DOHH2 (cell line): ENCODE data around the gene HLF.

ENCODE experiments used
- H3F3A ChIP-seq: fragments of 200-600 bp; sonication (generic), shearing (Covaris generic); 2 replicates; pipeline ENCODE4 v1.6.0; 2016; ENCODE audit warnings: antibody characterized with exemption, mild to moderate bottlenecking; ENCODE audit not compliant: control insufficient read depth, insufficient read depth
- H3K27ac ChIP-seq: fragments of 200-600 bp; sonication (generic); 2 replicates; pipeline ENCODE4 v1.5.1; 2014; ENCODE audit warnings: low read depth, mild to moderate bottlenecking, low read length, moderate library complexity
- H3K27me3 ChIP-seq: fragments of 200-600 bp; sonication (generic); 2 replicates; pipeline ENCODE4 v1.6.1; 2014; ENCODE audit warnings: mild to moderate bottlenecking, low read length, mixed read lengths; ENCODE audit not compliant: control insufficient read depth
- H3K36me3 ChIP-seq: fragments of 200-600 bp; sonication (generic); 2 replicates; pipeline ENCODE4 v1.6.1; 2014; ENCODE audit warnings: mild to moderate bottlenecking, low read length, moderate library complexity, mixed read lengths; ENCODE audit not compliant: control insufficient read depth
- H3K4me1 ChIP-seq: fragments of 200-600 bp; sonication (generic); 2 replicates; pipeline ENCODE4 v1.6.1; 2014; ENCODE audit warnings: mild to moderate bottlenecking, low read length, mixed read lengths; ENCODE audit not compliant: control insufficient read depth
- H3K4me2 ChIP-seq: fragments of 200-600 bp; sonication (generic); 2 replicates; pipeline ENCODE4 v1.6.0; 2014; ENCODE audit warnings: mild to moderate bottlenecking, low read length, moderate library complexity
- H3K4me3 ChIP-seq: fragments of 200-600 bp; sonication (generic); 2 replicates; pipeline ENCODE4 v1.5.1; 2014; ENCODE audit warnings: mild to moderate bottlenecking, low read length, mixed read lengths
- H3K79me2 ChIP-seq: fragments of 200-600 bp; sonication (generic); 2 replicates; pipeline ENCODE4 v1.6.1; 2014; ENCODE audit warnings: mild to moderate bottlenecking, low read length, mixed read lengths; ENCODE audit not compliant: control insufficient read depth
- H3K9me2 ChIP-seq: fragments of 200-600 bp; sonication (generic); replicated peaks from 2 replicates; pipeline ENCODE4 v1.6.1; 2014; ENCODE audit warnings: mild to moderate bottlenecking, low read length, mixed read lengths; ENCODE audit not compliant: control insufficient read depth
- H3K9me3 ChIP-seq: fragments of 200-600 bp; sonication (generic); 2 replicates; pipeline ENCODE4 v1.6.1; 2014; ENCODE audit warnings: antibody characterized with exemption, low read length, mixed read lengths; ENCODE audit not compliant: control insufficient read depth, insufficient read depth
- H4K20me1 ChIP-seq: fragments of 200-600 bp; sonication (generic); 2 replicates; pipeline ENCODE4 v1.6.0; 2014; ENCODE audit warnings: low read depth, mild to moderate bottlenecking, antibody characterized with exemption, low read length, moderate library complexity; ENCODE audit not compliant: control insufficient read depth, insufficient read depth
- CTCF ChIP-seq: fragments of 200-600 bp; sonication (generic); IDR thresholded peaks from one replicate; pipeline ENCODE4 v1.5.1; 2014; ENCODE audit warnings: antibody characterized with exemption, mild to moderate bottlenecking, low read depth, low read length; ENCODE audit not compliant: poor library complexity, severe bottlenecking
- EZH2phosphoT487 ChIP-seq: fragments of 200-600 bp; sonication (generic); IDR thresholded peaks from 2 replicates; pipeline ENCODE4 v1.6.1; 2017; ENCODE audit warnings: borderline replicate concordance, mild to moderate bottlenecking, antibody characterized with exemption, low read length, moderate library complexity, mixed read lengths

The HLF gene

DNA sequence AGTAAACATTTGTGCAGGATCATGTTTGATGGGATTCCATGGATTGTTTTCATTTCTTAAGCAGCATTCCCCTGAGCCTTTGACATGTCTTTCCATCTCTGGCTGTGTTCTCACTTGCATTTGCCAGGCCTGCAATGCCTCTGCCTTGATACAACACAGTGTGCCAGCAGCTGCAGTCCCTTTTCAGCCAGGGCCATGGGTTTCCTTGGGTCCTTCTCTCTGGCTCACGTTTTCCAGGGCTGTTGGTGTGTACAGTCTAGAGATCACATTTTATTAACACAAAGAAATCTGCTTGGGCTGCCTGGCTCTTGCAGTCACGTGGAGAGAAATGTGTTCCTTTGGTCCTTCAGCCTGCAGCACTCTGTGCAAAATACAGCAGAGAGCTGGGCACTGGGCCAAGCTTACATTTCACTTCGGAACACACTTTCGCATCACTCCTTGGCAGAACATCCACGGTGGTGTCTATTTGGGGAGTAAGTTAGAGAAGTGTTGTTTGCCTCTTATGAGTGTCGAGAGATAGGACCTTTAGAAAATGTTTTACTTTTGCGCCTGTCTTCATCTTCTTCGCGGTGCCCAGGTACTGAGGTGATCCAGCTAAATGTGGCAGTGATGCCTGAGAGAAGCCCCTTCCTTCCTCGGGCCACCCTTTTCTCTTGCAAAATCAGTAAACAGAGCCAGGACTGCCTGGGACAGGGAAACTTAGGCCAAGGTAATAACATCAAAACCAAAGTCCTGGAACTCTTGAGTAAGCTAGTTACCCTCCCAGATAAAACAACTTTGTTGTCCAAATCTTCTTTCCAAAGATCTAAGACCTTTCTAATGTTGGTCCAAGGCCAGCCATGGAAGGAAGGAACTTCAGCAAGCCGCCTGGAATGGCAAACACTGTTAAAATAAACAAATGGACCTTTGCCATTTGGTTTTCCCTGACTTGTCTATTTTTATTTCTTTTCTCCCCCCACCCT, 20.9 kb downstream of the HLF start:
- Histone ChIP-seq H3K4me3 (no peak overlapping the region), H3K4me1 (no peaks in the 10 kb centered on the region), H3K27ac (no peak overlapping the region), H3F3A (no peaks in the 10 kb centered on the region), H3K4me2 (no peak overlapping the region), H4K20me1 (no peaks in the 10 kb centered on the region), H3K27me3 (no peaks in the 10 kb centered on the region; the same call in 1 of the 2 replicates), H3K36me3 (no peaks in the 10 kb centered on the region), H3K79me2 (no peaks in the 10 kb centered on the region), H3K9me3 (no peaks in the 10 kb centered on the region), H3K9me2 (no peaks in the 10 kb centered on the region)
- TF ChIP-seq CTCF (no peak), EZH2phosphoT487 (no peak)

DNA sequence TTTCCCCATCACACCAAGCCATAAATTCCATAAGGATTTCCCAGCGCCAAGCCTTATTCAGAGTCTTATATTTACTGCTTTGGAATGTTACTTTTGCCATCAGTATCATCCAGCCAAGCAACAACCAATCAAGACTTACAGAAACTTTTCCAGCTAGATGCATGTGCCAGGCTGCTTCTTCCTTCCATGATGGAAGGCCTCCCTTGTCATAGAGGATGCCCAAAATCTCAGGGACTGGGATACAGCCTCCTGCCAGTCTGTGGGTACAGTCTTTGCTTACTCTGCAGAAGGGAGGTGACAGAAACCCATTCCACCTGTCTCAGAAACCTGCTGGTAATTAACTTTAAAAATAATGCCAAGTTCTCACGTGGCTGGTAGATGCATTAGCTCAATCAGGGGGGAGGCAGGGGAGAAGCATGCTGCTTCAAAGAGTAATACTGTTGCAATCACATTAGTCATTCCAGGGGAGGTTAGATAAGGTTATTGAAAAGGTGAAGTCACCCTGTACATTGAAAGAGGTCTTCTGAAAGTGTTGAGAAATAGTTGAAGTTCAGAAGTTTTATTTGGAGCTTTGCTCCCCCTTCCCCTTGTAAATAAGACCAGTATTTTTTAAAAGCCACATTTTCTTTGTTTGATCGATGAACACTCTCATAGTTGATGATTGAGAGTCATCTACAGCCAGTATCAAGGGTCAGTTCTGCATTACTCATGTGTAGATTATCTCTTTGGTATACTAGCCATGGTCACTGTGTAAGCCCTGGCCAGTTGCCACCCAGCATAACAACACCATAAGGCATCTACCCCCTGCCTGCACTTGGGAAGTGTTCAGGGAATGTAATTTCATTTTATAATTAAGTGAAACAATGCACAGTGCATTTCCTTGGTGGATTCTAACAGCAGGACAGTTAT, 22.2 kb downstream of the HLF start:
- Histone ChIP-seq H3K36me3 (no peaks in the 10 kb centered on the region), H3K4me2 (no peak overlapping the region), H3K27me3 (peaks cover 3% of the 10 kb centered on the region; the same call in 1 of the 2 replicates), H3K9me3 (no peaks in the 10 kb centered on the region), H3K27ac (no peak overlapping the region), H3K4me3 (no peak overlapping the region), H3K4me1 (no peaks in the 10 kb centered on the region), H3K9me2 (no peaks in the 10 kb centered on the region), H3F3A (no peaks in the 10 kb centered on the region), H4K20me1 (no peaks in the 10 kb centered on the region), H3K79me2 (no peaks in the 10 kb centered on the region)
- TF ChIP-seq EZH2phosphoT487: no peak
- TF ChIP-seq CTCF: no peak

- Histone ChIP-seq H3F3A (no peaks in the 10 kb centered on the region), H3K4me3 (no peak overlapping the region), H3K4me2 (no peak overlapping the region), H4K20me1 (no peaks in the 10 kb centered on the region), H3K36me3 (no peaks in the 10 kb centered on the region), H3K4me1 (no peaks in the 10 kb centered on the region), H3K9me3 (no peaks in the 10 kb centered on the region), H3K79me2 (no peaks in the 10 kb centered on the region), H3K27ac (no peak overlapping the region), H3K27me3 (peaks cover 11% of the 10 kb centered on the region; the same call in 1 of the 2 replicates), H3K9me2 (no peaks in the 10 kb centered on the region)
- TF ChIP-seq CTCF (no peak), EZH2phosphoT487 (no peak)
Observed at GRCh38 chr17:55288356-55289105, 23.8 kb downstream of the HLF start.
